Endodermal cell (in vitro differentiated cells): ENCODE measurements around the gene MEOX2. TPM values are rescaled to one million over a fixed set of nuclear protein-coding genes. Genes with fewer than 3 reads are reported as not detected.

Source experiments
- DNase-seq: peaks from one replicate; pipeline ENCODE4 v3.0.0-alpha.2; 2017
- H3K27ac ChIP-seq: 2 replicates; pipeline ENCODE4 v1.5.1; 2013; ENCODE audit warnings: mild to moderate bottlenecking, low read depth, low read length, moderate library complexity
- H3K27me3 ChIP-seq: 2 replicates; pipeline ENCODE4 v1.6.1; 2013; ENCODE audit warnings: mild to moderate bottlenecking, low read length, moderate library complexity; ENCODE audit not compliant: insufficient read depth, control insufficient read depth, poor library complexity, severe bottlenecking
- H3K36me3 ChIP-seq: 2 replicates; pipeline ENCODE4 v1.7.0; 2013; ENCODE audit warnings: mild to moderate bottlenecking, low read length, moderate library complexity; ENCODE audit not compliant: control insufficient read depth, insufficient read depth
- H3K4me1 ChIP-seq: one replicate; pipeline ENCODE4 v1.7.0; 2013; ENCODE audit warnings: low read length; ENCODE audit not compliant: control insufficient read depth, insufficient read depth
- H3K4me3 ChIP-seq: 2 replicates; pipeline ENCODE4 v1.5.1; 2013; ENCODE audit warnings: mild to moderate bottlenecking, low read length, moderate library complexity
- H3K9ac ChIP-seq: 2 replicates; pipeline ENCODE4 v1.6.1; 2013; ENCODE audit warnings: mild to moderate bottlenecking, low read length, moderate library complexity; ENCODE audit not compliant: poor library complexity, severe bottlenecking; ENCODE audit errors: extremely low read depth
- H3K9me3 ChIP-seq: 2 replicates; pipeline ENCODE4 v1.6.1; 2013; ENCODE audit warnings: mild to moderate bottlenecking, low read length, moderate library complexity; ENCODE audit not compliant: control insufficient read depth
- H3K27ac Mint-ChIP-seq: 2 replicates; pipeline ENCODE4 v1.8.0; 2020; ENCODE audit warnings: mixed read lengths
- H3K27me3 Mint-ChIP-seq: 2 replicates; pipeline ENCODE4 v1.8.0; 2021; ENCODE audit warnings: mild to moderate bottlenecking, mixed read lengths; ENCODE audit not compliant: insufficient read depth
- H3K36me3 Mint-ChIP-seq: 2 replicates; pipeline ENCODE4 v1.8.0; 2020; ENCODE audit warnings: low read depth, mixed read lengths
- H3K4me1 Mint-ChIP-seq: 2 replicates; pipeline ENCODE4 v1.8.0; 2020; ENCODE audit warnings: mixed read lengths
- H3K4me3 Mint-ChIP-seq: 2 replicates; pipeline ENCODE4 v1.8.0; 2020; ENCODE audit warnings: mild to moderate bottlenecking, moderate library complexity, mixed read lengths
- H3K9me3 Mint-ChIP-seq: 2 replicates; pipeline ENCODE4 v1.8.0; 2020; ENCODE audit warnings: mild to moderate bottlenecking, mixed read lengths
- CTCF ChIP-seq: fragments of 200-600 bp; sonication (generic); conservative IDR thresholded peaks from 2 replicates; pipeline ENCODE4 v1.5.0; 2021; ENCODE audit warnings: antibody characterized with exemption, mild to moderate bottlenecking
- WGBS, 2 experiments: methylation state at CpG; one replicate each; pipeline versions ENCODE4 v1.1.5 to v1.1.7; 2013; ENCODE audit warnings: missing lambda C conversion rate in 2 of 2, mixed read lengths in 1 of 2; ENCODE audit not compliant: insufficient coverage in 1 of 2, insufficient read length in 1 of 2; 5-methylcytosine and 5-hydroxymethylcytosine counted together
- total RNA-seq, 2 donors: library from RNA; stranded (reverse); fragmentation: NEBNext Ultra II Directional in 1 of 2; extraction: Animal tissue kit (Norgen Biotek cat#: 25700) in 1 of 2; gene quantifications; 2 replicates in 1 of 2; 3 replicates in 1 of 2; pipeline ENCODE4 v1.2.1, GENCODE V29; 2021

MEOX2 gene
- total RNA-seq, 2 donors from 2014 or later = not detected

GRCh38 chr7:15715435-15715834, 29.0 kb upstream of the MEOX2 start:
- DNase-seq = no peak
- Mint-ChIP-seq H3K27ac (no peak overlapping the region), H3K4me3 (no peak overlapping the region), H3K27me3 (no peaks in the 10 kb centered on the region), H3K36me3 (no peaks in the 10 kb centered on the region), H3K9me3 (no peaks in the 10 kb centered on the region), H3K4me1 (no peaks in the 10 kb centered on the region)
- Histone ChIP-seq H3K27ac (no peak overlapping the region), H3K27me3 (no peaks in the 10 kb centered on the region), H3K9ac (no peak overlapping the region), H3K4me3 (no peak overlapping the region), H3K36me3 (no peaks in the 10 kb centered on the region), H3K4me1 (no peaks in the 10 kb centered on the region), H3K9me3 (no peaks in the 10 kb centered on the region)
- WGBS, 2 experiments = 83% methylated on average over 1 of the region's 2 CpGs; no CpG with 5 or more reads in 1 of the 2 experiments
- no peak for TF ChIP-seq CTCF

DNA sequence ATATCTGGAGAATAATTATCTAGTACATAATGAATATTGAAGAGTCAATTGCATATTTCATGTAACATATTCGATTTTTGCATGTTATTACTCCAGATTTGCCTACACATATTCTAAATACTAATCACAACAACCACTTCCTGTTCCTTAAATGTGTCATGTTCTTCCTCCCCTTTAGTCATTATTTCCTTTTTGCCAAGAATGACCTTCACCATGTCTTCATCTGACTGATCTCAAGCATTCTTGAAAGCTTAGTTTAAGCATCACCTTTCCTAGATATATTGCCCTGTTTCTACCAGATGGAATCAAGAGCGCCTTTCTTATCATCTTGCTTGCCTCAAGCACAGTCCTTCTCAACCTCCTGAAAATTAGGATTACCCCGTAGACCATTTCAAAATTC, 23.5 kb upstream of the MEOX2 start:
- H3K9me3 Mint-ChIP-seq = no peaks in the 10 kb centered on the region
- H3K27ac Mint-ChIP-seq = no peak overlapping the region
- H3K4me3 Mint-ChIP-seq = no peak overlapping the region
- no peaks in the 10 kb centered on the region for H3K4me1 Mint-ChIP-seq
- WGBS, 2 experiments = 80 to 94% methylated on average over 1 to 3 of the region's 3 CpGs
- Histone ChIP-seq H3K4me1 (no peaks in the 10 kb centered on the region), H3K4me3 (no peak overlapping the region), H3K27ac (no peak overlapping the region), H3K36me3 (no peaks in the 10 kb centered on the region), H3K9me3 (no peaks in the 10 kb centered on the region), H3K27me3 (no peaks in the 10 kb centered on the region), H3K9ac (no peak overlapping the region)
- no peak for DNase-seq
- TF ChIP-seq CTCF = no peak
- H3K36me3 Mint-ChIP-seq = no peaks in the 10 kb centered on the region
- no peaks in the 10 kb centered on the region for H3K27me3 Mint-ChIP-seq

DNA sequence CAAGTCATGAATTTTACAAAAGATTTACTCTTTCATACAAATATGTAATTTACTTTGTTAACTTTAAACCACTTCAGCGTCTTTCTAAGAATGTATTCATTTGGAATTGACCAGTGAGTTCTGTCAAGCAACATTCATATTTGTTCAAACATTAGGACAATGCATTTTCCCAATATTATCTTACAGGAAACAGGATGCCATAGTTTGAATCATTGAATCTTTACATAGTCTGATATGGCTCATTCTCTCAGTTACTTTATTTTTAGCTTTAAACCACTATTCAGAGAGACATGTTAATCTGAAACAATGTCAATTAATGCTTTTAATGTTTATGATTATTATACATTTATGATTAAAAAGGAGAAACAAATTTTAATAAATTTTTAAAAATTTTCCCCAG, 21.1 kb upstream of the MEOX2 start:
- no peaks in the 10 kb centered on the region for H3K4me1 Mint-ChIP-seq
- H3K4me3 Mint-ChIP-seq = no peak overlapping the region
- WGBS, 2 experiments = 81 to 100% methylated on average over 1 of the region's 1 CpG
- Histone ChIP-seq H3K27ac (no peak overlapping the region), H3K4me3 (no peak overlapping the region), H3K9me3 (no peaks in the 10 kb centered on the region), H3K9ac (no peak overlapping the region), H3K36me3 (no peaks in the 10 kb centered on the region), H3K27me3 (no peaks in the 10 kb centered on the region), H3K4me1 (no peaks in the 10 kb centered on the region)
- H3K27ac Mint-ChIP-seq = no peak overlapping the region
- no peaks in the 10 kb centered on the region for H3K9me3 Mint-ChIP-seq
- H3K27me3 Mint-ChIP-seq = no peaks in the 10 kb centered on the region
- no peak for DNase-seq
- no peak for TF ChIP-seq CTCF
- H3K36me3 Mint-ChIP-seq = no peaks in the 10 kb centered on the region
